ENCODE measurements around the gene ZC3H13.

ZC3H13 gene

DNA sequence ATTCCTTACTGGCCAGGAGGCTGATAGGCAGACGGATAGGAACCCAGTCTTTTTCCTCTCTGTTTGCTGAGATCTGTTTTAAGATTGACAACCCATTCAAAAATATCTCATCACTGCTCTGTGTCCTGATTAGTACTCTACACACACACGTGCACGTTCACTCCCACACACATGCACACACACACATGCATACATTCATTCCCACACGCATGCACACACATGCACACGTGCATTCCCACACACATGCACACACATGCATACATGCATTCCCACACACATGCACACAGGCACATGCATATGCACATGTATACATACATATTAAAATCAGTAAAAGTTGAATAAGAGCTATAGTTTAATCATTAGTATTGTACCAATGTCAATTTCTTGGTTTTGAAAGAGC lies 120.4 kb downstream of the ZC3H13 start:
- no peak for DNase-seq

DNA sequence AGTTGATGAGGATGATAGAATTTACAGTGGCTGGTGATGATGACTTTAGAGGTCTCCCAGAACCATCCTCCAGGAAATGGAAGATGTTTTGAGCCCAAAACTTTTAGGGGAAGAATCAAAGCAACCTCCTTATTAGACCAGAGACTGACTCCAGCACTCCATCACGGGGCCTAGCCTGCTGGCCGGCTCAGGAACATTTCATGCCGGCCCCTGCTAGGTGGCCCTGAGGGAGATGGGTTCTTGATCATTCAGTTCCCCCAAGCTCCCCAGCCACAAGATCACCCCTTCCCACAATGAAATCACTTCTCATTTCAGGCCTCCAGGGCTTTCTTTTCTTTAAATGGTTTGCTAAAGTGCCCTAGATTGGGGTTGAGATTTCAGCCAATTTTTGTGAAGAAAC lies 121.3 kb downstream of the ZC3H13 start:
- no peak for DNase-seq

DNA sequence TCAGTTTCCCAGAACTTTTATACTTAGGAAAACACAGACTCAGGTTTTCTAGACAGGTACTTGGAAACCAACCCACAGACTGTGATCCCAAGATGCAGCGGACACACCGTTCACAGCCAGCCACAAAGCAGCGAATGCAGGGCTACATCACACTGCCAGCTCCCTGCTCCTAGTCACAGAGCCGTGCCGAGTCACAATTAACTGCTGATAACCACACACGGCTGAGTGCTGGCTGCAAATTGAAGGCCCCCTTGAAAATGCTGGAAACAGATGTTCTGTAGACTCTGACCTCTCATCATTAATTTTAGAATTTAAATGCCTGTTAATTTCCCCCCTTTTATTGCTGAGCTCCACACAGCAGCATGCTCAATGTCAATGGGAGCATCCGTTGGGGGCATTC lies 122.4 kb downstream of the ZC3H13 start:
- DNase-seq = no peak

DNA sequence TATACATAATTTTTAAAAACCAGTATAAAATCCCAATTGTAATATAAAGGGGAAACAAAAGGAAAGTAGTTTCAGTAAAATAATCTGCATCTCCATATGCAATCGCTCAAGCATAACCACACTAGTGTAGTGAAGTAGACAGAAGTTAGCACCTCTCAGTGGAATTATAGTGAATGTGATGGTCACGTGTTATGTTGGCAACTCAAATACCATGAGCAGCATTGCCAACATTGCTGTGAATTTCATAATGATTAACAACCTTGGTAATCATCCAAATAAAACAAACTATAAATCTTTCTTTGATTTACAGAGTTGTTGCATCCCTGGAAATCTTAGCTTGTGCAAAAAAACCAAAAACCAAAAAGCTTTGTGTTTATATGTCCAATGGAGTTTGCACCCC lies 123.7 kb downstream of the ZC3H13 start:
- DNase-seq = no peak

DNA sequence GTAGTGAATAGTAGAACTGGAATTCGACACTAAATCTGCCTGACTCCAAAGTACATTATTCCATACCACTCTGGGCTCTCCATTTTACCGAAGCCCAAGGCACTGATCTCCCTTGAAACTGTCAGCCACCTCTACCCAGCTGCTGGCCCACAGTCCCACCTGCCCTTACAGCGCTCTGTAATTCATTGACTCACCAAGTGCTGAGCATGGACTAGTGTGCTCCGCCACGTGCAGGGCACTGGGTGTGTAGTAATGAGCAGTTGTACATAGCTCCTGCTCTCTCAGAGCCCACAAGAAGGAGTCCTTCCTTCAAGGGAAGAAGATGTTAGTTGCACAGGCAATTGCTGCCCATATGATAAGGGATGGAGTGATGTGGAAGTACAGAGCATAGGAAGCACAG lies 124.4 kb downstream of the ZC3H13 start:
- DNase-seq = no peak

DNA sequence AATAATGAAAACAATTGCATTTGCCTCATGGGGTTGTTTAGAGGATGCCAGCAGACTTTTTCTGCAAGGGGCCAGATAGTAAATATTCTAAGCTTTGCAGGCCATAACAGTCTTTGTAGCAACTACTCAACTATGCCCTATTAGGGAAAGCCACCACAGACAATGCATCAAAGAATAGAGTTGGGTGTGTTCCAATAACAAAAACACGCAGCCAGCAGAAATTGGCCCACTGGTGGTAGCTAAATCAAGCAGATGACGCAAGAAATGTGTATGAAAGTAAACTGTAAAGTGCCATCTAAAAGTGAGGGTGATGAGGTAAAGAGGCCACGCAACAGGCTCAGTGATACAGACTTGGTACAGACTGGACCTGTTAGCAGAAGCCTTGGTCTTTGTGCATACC lies 125.8 kb downstream of the ZC3H13 start:
- DNase-seq = no peak

DNA sequence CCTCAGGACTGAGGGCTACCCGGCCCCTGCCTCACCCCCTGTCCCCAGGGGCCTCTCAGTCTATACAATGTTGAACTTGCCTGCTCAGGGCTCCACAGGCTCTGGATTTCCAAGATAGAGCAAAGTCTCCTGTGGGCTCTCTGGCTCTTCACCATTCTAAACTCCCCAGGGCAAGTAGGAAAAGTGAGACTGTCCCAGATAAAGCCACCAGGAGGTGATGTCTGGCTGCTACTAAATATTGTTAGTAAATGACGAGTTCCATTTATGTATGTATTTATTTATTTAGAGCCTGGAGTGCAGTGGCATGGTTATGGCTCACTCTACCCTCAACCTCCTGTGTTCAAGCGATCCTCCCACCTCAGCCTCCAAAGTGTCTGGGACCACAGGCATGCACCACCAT lies 127.4 kb downstream of the ZC3H13 start:
- no peak for DNase-seq

DNA sequence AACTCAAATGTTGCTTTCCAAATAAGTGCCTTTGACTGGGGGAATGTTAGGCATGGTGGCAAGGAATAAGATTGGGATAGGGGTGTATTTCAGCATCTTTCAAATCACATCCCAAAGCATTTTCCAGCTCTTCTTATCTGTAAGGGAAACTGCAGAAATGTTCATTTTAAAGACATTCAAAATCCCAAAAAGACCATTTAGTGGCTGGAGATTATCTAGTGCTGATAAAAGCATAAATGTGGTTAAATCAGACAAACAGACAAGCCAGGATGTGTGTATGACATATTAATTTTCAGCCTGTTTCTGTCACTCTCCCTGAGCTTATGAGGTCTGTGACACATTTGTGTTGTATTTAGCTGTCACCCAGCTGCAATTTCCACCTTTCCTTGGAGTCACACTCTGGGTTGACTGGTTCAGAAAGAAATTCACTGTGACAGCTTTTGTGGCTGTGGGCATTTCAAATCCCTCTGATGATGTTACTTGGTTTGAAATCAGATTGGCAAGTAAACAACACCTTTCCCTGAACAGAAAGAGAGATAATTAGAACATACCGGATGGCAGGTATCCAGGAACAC lies 131.3 kb downstream of the ZC3H13 start:
- DNase-seq = no peak

DNA sequence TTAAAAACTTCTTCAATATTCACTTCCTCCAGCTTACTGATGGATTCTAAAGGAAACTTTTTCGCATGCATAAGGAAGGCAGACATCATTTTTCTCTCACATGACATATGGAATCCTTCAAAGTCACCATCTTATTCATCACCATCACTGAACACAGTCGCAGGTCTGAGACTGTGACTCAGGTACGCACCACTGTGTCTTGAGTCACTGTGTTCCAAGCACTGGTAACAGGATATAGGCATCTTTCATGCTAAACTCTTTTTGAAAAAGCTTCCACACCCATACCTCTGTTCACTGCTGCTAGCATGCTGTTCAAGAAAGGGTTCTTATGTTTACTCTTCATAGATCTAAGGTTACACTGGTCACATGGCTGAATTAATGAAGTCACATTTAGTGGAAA lies 133.9 kb downstream of the ZC3H13 start:
- DNase-seq = no peak

DNA sequence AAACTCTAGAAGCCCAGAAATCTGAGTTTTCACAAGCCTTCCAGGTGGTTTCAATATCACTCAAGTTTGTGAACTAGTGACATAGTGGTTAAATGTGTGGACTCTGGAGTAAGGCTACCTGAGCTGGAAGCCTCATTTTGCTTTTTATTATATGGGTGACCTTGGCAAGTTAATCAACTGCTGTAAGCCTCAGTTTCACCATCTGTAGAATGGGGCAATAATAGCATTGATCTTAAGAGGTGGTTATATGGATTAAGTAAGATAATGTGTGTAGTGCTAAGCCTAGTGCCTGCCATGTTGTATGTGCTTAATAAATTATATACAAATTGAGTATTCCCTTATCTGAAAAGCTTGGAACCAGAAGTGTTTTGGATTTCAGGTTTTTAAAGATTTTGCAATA lies 135.5 kb downstream of the ZC3H13 start:
- DNase-seq = no peak

DNA sequence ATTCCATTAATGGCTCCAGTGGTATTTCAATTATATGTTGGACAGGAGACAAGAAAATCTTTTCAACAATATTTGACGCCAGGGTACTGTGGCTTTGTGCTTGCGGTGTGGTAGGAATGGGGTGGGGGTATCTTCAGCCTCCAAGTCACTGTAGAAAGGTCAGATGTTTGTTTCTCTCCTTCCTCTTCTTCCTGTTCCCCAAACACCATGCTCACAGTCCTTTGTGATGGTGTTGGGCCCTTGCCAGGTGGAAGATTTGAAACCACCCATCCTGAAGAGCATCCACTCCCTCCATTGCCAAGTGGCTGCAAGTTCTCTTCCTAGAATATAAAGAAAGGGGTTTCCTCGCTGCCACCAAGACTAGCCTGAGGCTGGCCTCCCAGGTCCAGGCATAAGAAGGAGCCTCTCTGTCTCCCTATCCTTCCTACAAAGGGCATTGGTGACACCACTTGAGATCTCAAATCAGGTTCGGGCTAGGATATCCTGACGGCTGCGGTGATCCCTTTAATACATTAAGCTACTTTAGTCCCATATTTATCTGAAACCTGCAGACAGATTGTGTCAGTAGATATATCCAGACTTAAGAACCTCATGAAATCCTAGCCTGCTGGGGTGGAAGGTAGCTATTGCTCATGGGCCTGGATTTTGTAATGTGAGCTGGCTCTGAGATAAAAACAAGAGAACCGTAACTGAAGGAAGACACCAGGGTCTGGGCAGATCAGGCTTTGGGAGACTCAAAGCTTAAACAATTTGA lies 136.7 kb downstream of the ZC3H13 start:
- DNase-seq = no peak

DNA sequence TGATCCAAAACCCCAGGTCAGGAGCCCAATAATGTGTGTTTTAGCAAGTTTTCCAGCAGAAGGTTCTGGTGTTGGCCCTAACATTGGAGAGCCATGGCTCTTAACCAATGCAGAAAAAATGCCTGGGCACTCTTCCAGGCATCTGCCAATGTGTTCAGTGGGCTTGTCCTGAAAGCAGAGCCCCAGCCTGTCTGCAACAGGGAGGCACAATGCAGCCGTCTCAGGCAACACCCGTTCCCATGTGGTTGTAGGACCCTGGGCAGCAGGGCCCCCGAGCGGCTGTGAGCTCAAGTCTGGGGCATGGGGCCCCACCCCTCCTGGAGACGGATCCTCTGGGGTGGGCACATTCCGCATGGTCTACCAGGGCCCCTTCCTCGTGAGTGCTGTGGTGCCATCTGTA lies 142.9 kb downstream of the ZC3H13 start:
- DNase-seq = no peak

DNA sequence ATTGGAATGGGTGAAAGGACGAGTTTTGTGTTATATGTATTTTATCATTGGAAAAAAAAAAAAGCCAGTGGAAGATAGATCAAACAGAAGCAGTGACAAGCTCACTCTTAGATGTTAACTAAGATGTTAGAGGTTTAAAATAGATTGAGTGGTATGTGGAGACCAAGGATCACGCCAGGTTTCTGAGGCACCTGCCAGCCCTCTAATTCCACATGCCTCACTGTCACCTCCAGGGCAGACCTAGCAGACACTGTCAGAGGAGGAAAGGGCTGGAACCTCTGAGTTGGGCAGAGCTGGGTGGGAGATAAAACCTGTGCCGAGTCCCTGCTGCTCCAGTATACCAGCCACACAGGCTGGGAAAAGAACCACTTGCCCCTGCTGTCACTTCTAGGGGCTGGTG lies 143.5 kb downstream of the ZC3H13 start:
- no peak for DNase-seq

DNA sequence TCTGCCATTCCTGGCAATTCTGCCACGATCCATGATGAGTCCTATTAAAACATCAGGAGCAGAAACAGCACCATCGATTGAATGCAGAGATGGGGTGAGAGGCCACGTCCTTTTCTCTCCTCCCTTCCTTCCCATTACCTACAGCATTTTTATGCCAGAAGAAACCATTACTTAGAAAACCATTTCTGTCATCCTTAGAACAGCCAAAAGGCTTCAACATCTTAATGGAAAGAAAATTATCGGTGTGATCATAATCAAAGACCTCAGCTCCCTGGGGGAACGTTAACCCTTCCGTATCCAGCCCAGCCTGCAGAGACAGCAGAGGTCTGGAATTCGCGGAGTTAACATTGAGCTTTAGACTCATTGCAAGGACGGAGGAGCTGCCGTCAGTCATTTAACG lies 145.0 kb downstream of the ZC3H13 start:
- no peak for DNase-seq
